ENCODE data around the gene ITGA2B.
A peak's percentile ranks its signal among the peaks of the same experiment; 100 is the strongest.
"Not testable (repeated sequence)": the region's sequence is repeated elsewhere in the genome, so short reads cannot be mapped to it uniquely, and the experiment has no call there.

Gene ITGA2B

DNA sequence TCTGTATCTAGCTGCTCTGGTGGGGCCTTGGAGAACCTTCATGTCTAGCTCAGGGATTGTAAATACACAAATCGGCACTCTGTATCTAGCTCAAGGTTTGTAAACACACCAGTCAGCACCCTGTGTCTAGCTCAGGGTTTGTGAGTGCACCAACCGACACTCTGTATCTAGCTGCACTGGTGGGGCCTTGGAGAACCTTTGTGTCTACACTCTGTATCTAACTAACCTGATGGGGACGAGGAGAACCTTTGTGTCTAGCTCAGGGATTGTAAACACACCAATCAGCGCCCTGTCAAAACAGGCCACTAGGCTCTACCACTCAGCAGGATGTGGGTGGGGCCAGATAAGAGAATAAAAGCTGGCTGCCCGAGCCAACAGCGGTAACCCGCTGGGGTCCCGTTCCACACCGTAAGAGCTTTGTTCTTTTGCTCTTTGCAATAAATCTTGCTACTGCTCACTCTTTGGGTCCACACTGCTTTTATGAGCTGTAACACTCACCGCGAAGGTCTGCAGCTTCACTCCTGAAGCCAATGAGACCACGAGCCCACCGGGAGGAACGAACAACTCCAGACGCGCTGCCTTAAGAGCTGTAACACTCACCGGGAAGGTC lies 19.9 kb downstream of the ITGA2B start:
- not testable (repeated sequence) for H3K4me1 ChIP-seq (ENCODE audit: insufficient read depth, low read length); H3K9me3 ChIP-seq (ENCODE audit: control insufficient read depth, insufficient read depth, low read length); H3K36me3 ChIP-seq (ENCODE audit: insufficient read depth, low read length); H3K9ac ChIP-seq (ENCODE audit: low read depth, low read length)

GRCh38 chr17:44368391-44369243 lies 20.8 kb downstream of the ITGA2B start:
- H3K36me3 ChIP-seq (ENCODE audit: insufficient read depth, low read length); H3K9ac ChIP-seq (ENCODE audit: low read depth, low read length); H3K4me1 ChIP-seq (ENCODE audit: insufficient read depth, low read length); H3K9me3 ChIP-seq (ENCODE audit: control insufficient read depth, insufficient read depth, low read length): not testable (repeated sequence)

GRCh38 chr17:44367231-44367979 lies 22.0 kb downstream of the ITGA2B start:
- Histone ChIP-seq H3K36me3 (ENCODE audit: insufficient read depth, low read length) (no peaks in the 10 kb centered on the region), H3K9me3 (ENCODE audit: control insufficient read depth, insufficient read depth, low read length) (no peaks in the 10 kb centered on the region), H3K9ac (ENCODE audit: low read depth, low read length) (no peak overlapping the region), H3K4me1 (ENCODE audit: insufficient read depth, low read length) (no peaks in the 10 kb centered on the region; the same call in 1 of the 2 replicates)

GRCh38 chr17:44365051-44365450 lies 24.4 kb downstream of the ITGA2B start:
- peaks cover 20% of the 10 kb centered on the region for H3K4me1 ChIP-seq (ENCODE audit: insufficient read depth, low read length)
- not testable (repeated sequence) for H3K9me3 ChIP-seq (ENCODE audit: control insufficient read depth, insufficient read depth, low read length); H3K36me3 ChIP-seq (ENCODE audit: insufficient read depth, low read length); H3K9ac ChIP-seq (ENCODE audit: low read depth, low read length)

GRCh38 chr17:44363613-44364159 lies 25.8 kb downstream of the ITGA2B start, which contains the start of gene FAM171A2:
FAM171A2 (minus strand) TSS chr17:44363853; CDS start chr17:44363714, 139 bp downstream.
- Histone ChIP-seq H3K9me3 (ENCODE audit: control insufficient read depth, insufficient read depth, low read length) (no peaks in the 10 kb centered on the region), H3K36me3 (ENCODE audit: insufficient read depth, low read length) (no peaks in the 10 kb centered on the region), H3K9ac (ENCODE audit: low read depth, low read length) (peak within 1 kb of the TSS; percentile 95), H3K4me1 (ENCODE audit: insufficient read depth, low read length) (peaks cover 20% of the 10 kb centered on the region)

- Histone ChIP-seq H3K36me3 (ENCODE audit: insufficient read depth, low read length) (no peaks in the 10 kb centered on the region), H3K9ac (ENCODE audit: low read depth, low read length) (peak overlapping the region; percentile 95), H3K9me3 (ENCODE audit: control insufficient read depth, insufficient read depth, low read length) (no peaks in the 10 kb centered on the region), H3K4me1 (ENCODE audit: insufficient read depth, low read length) (peaks cover 20% of the 10 kb centered on the region)
These were observed 26.4 kb downstream of the ITGA2B start for GRCh38 chr17:44362949-44363612.

GRCh38 chr17:44362459-44362948 lies 26.9 kb downstream of the ITGA2B start:
- no peaks in the 10 kb centered on the region for H3K36me3 ChIP-seq (ENCODE audit: insufficient read depth, low read length)
- H3K4me1 ChIP-seq (ENCODE audit: insufficient read depth, low read length): peaks cover 20% of the 10 kb centered on the region
- H3K9me3 ChIP-seq (ENCODE audit: control insufficient read depth, insufficient read depth, low read length): no peaks in the 10 kb centered on the region
- peak overlapping the region; percentile 95 for H3K9ac ChIP-seq (ENCODE audit: low read depth, low read length)

GRCh38 chr17:44361292-44362260 lies 27.9 kb downstream of the ITGA2B start:
- H3K9me3 ChIP-seq (ENCODE audit: control insufficient read depth, insufficient read depth, low read length): no peaks in the 10 kb centered on the region
- peaks cover 20% of the 10 kb centered on the region for H3K4me1 ChIP-seq (ENCODE audit: insufficient read depth, low read length)
- 0 out of 2 replicates have a peak overlapping the region, but pooled peaks have one; percentile 4 for H3K9ac ChIP-seq (ENCODE audit: low read depth, low read length)
- no peaks in the 10 kb centered on the region for H3K36me3 ChIP-seq (ENCODE audit: insufficient read depth, low read length)

- Histone ChIP-seq H3K4me1 (ENCODE audit: insufficient read depth, low read length) (peaks cover 20% of the 10 kb centered on the region), H3K9ac (ENCODE audit: low read depth, low read length) (no peak overlapping the region), H3K36me3 (ENCODE audit: insufficient read depth, low read length) (no peaks in the 10 kb centered on the region), H3K9me3 (ENCODE audit: control insufficient read depth, insufficient read depth, low read length) (no peaks in the 10 kb centered on the region)
These were observed 28.6 kb downstream of the ITGA2B start for GRCh38 chr17:44360826-44361225.

GRCh38 chr17:44360144-44360533 lies 29.3 kb downstream of the ITGA2B start:
- H3K9ac ChIP-seq (ENCODE audit: low read depth, low read length): no peak overlapping the region
- no peaks in the 10 kb centered on the region for H3K36me3 ChIP-seq (ENCODE audit: insufficient read depth, low read length)
- H3K4me1 ChIP-seq (ENCODE audit: insufficient read depth, low read length): peaks cover 20% of the 10 kb centered on the region
- H3K9me3 ChIP-seq (ENCODE audit: control insufficient read depth, insufficient read depth, low read length): no peaks in the 10 kb centered on the region

GRCh38 chr17:44359458-44360143 lies 29.8 kb downstream of the ITGA2B start:
- Histone ChIP-seq H3K4me1 (ENCODE audit: insufficient read depth, low read length) (peaks cover 20% of the 10 kb centered on the region), H3K9ac (ENCODE audit: low read depth, low read length) (no peak overlapping the region), H3K36me3 (ENCODE audit: insufficient read depth, low read length) (no peaks in the 10 kb centered on the region), H3K9me3 (ENCODE audit: control insufficient read depth, insufficient read depth, low read length) (no peaks in the 10 kb centered on the region)

- Histone ChIP-seq H3K36me3 (ENCODE audit: insufficient read depth, low read length) (no peaks in the 10 kb centered on the region), H3K9me3 (ENCODE audit: control insufficient read depth, insufficient read depth, low read length) (no peaks in the 10 kb centered on the region), H3K9ac (ENCODE audit: low read depth, low read length) (no peak overlapping the region), H3K4me1 (ENCODE audit: insufficient read depth, low read length) (peaks cover 20% of the 10 kb centered on the region)
These were observed 30.4 kb downstream of the ITGA2B start for GRCh38 chr17:44359006-44359405.

Data from ES-I3 (cell line).